Astrocyte of the cerebellum (primary cell): ENCODE measurements around the gene TRIM25.

Experiments used
- DNase-seq: peaks from one replicate; pipeline ENCODE4 v3.0.0-alpha.2; 2011; ENCODE audit warnings: low read depth
- H3K4me3 ChIP-seq: 2 replicates; pipeline ENCODE4 v1.5.1; 2011; ENCODE audit warnings: mild to moderate bottlenecking, low read depth, low read length, moderate library complexity
- CTCF ChIP-seq: IDR thresholded peaks from 2 replicates; pipeline ENCODE4 v1.5.1; 2012; ENCODE audit warnings: low read length, low read depth, moderate library complexity, mild to moderate bottlenecking; ENCODE audit errors: missing control alignments
- in situ Hi-C: cut with HindIII; loops from 2 replicates; pipeline ENCODE4 v1.10.0; 2017; ENCODE audit warnings: low sequenced_read_pairs

TRIM25 gene

GRCh38 chr17:56897646-56898424 lies 16.0 kb downstream of the TRIM25 start:
- DNase-seq: no peak
- H3K4me3 ChIP-seq: no peak overlapping the region
- TF ChIP-seq CTCF: no peak
- in situ Hi-C loops: no loop called here

DNA sequence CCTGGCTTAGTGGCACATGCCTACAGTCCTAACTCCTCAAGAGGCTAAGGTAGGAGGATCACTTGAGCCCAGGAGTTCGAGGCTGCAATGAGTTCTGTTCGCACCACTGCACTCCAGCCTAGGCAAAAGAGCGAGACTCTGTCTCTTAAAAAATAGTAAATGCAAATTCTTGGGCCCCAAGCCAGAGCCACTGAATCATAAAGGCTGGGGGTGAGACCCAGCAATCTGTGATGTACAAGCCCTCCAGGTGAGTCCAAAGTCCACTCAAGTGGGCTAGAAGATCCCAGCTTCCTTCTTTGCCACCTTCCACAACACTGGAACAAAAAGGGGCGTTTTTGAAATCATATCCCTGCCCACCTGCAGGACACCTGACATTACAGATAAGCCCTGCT lies 16.9 kb downstream of the TRIM25 start:
- DNase-seq: no peak
- in situ Hi-C loops: no loop called here
- TF ChIP-seq CTCF: no peak
- no peak overlapping the region for H3K4me3 ChIP-seq

DNA sequence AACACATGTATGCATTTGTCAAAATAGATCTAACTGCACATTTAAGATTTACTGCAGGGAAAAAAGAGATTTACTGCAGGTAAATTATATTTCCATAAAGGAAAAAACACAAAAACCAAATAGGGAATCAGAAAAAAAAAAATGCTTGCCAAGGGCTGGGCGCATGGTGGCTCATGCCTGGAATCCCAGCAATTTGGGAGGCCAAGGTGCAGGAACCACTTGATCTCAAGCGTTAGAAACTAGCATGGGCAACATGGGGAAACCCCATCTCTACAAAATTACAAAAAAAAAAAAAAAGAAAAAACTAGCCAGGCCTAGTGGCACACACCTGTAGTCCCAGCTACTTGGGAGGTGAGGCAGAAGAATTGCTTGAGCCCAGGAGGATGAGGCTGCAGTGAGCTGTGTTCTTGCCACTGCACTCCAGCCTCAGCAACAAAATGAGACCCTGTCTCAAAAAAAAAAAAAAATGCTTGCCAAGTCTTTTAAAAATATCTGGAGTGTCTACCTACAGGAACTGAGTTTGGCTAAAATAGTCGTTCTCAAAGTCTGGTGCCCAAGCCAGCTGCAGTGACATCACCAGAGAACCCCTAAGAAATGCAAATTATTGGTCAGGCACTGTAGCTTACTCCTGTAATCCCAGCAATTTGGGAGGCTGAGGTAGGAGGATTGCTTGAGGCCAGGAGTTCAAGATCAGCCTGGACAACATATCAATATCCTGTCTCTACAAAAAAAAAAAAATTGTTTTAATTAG lies 17.5 kb downstream of the TRIM25 start:
- H3K4me3 ChIP-seq: no peak overlapping the region
- no peak for DNase-seq
- no peak for TF ChIP-seq CTCF
- in situ Hi-C loops: no loop called here

DNA sequence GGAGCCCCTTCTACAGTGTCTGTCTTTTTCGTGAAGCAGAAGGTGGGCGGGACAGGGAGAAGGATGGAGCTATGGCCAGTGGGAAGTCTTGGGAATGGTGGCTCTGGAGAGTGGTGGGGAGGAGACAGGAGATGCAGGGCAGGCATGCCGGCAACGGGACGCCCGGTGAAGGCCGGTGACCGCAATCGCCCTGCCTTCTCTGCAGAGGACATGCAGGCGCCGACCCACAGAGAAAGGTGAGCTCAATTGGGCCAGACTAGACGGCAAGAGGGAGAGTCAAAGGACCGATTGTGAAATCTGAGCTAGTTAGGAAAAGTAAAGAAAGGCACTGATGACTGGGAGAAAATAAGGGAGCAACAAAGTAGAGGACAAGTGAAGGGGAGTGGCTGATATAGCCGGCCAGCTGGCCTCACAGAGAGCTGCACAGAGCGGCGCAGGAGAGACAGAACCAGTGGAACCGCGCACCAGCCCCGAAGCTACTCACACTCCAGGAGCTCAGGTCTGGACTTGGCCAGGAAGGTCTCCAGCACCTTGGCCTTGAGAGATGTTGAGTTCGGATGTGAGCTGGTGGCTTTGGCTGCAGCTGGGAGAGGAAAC lies 18.9 kb downstream of the TRIM25 start:
- TF ChIP-seq CTCF: no peak
- in situ Hi-C loops: no loop called here
- no peak overlapping the region for H3K4me3 ChIP-seq
- no peak for DNase-seq

GRCh38 chr17:56893503-56893902 lies 20.3 kb downstream of the TRIM25 start:
- in situ Hi-C loops: no loop called here
- H3K4me3 ChIP-seq: no peak overlapping the region
- TF ChIP-seq CTCF: no peak
- no peak for DNase-seq

DNA sequence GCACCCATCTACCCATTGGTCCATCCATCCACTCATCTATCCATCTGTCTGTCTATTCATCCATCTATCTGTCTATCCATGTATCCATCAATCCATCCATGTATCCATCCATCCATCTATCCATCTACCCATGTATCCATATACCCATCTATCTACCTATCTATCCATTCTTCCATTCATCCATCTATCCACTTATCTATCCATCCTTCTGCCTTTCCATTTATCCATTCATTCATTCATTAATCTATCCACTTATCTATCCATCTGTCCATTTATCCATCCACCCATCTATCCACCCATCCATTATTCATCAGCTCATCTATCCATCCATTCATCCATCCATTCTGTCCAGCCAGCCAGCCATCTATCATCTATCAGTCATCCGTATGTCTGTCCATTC lies 21.5 kb downstream of the TRIM25 start:
- TF ChIP-seq CTCF: no peak
- DNase-seq: no peak
- in situ Hi-C loops: no loop called here

More for the DNA sequence above, 21.5 kb downstream of the TRIM25 start:
- no peak overlapping the region for H3K4me3 ChIP-seq
